ENCODE measurements around the gene VSTM2L.

VSTM2L gene

GRCh38 chr20:37925265-37926165 lies 22.6 kb downstream of the VSTM2L start:
- no peaks in the 10 kb centered on the region for H3K36me3 ChIP-seq
- no peak for DNase-seq
- peaks cover 2% of the 10 kb centered on the region; the same call in 1 of the 2 replicates for H3K4me1 ChIP-seq
- H3K9me3 ChIP-seq = no peaks in the 10 kb centered on the region
- no peak overlapping the region for H3K4me3 ChIP-seq (ENCODE audit: low read depth, low read length)
- TF ChIP-seq, protein P1, sequence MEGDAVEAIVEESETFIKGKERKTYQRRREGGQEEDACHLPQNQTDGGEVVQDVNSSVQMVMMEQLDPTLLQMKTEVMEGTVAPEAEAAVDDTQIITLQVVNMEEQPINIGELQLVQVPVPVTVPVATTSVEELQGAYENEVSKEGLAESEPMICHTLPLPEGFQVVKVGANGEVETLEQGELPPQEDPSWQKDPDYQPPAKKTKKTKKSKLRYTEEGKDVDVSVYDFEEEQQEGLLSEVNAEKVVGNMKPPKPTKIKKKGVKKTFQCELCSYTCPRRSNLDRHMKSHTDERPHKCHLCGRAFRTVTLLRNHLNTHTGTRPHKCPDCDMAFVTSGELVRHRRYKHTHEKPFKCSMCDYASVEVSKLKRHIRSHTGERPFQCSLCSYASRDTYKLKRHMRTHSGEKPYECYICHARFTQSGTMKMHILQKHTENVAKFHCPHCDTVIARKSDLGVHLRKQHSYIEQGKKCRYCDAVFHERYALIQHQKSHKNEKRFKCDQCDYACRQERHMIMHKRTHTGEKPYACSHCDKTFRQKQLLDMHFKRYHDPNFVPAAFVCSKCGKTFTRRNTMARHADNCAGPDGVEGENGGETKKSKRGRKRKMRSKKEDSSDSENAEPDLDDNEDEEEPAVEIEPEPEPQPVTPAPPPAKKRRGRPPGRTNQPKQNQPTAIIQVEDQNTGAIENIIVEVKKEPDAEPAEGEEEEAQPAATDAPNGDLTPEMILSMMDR (IDR thresholded peaks at IDR 0.05; ENCODE audit: low read depth, low read length) = no peak
- H3K27me3 ChIP-seq = no peaks in the 10 kb centered on the region

DNA sequence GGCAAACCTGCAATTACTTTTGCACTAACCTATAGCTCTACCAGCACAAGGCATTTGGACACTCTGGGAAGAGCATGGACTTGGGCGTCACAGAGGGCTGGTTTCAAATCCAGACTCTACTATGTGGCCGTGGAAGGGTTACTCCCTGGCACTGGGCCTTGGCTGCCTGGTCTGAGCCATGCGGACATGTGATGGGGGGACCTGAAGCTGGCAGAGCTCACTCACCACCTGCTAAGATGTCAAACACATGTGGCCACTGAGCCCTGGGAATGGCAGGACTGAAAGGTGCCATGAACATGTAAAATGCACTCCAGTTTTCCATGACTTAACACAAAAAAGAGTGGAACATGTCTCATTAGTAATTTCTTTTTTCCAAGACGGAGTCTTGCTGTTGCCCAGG lies 23.7 kb downstream of the VSTM2L start:
- no peaks in the 10 kb centered on the region for H3K36me3 ChIP-seq
- H3K27me3 ChIP-seq = no peaks in the 10 kb centered on the region
- no peak for DNase-seq
- H3K4me1 ChIP-seq = no peaks in the 10 kb centered on the region
- no peak overlapping the region for H3K4me3 ChIP-seq (ENCODE audit: low read depth, low read length)
- H3K9me3 ChIP-seq = no peaks in the 10 kb centered on the region
- TF ChIP-seq, protein P1 (IDR thresholded peaks at IDR 0.05; ENCODE audit: low read depth, low read length) = no peak

DNA sequence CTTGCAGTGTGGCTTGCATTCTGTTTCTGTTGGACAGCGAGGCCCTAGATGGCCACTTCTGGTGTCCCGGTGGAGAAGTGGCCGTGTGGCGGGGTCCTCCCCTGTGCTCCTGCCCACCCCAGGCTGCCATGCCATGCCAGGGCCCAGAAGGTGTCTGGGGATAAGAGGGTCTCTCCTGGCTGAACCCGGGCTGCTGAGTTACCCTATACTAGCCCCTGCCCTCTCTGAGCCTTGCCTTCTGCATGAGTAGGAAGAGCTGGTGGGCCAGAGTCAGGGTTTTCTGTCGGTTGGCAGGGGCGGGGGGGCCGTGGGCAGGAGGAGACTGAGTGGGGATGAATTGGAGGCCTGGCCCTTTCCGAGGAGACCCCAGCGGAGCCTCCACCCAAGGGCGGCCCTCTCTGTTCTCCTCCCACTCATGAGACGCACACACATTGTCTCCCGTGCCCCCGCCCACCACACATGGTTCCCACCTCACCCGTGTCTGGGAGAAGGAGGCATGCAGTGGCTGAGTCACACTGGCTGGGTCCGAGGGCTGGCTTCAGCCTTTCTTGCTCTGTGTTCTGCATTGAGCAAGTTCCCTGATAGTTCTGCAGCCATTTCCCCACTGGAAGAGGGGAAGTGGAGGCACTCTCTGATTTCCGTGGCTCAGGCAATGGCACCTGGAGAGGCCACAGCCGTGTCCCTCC lies 24.6 kb downstream of the VSTM2L start:
- no peaks in the 10 kb centered on the region for H3K4me1 ChIP-seq
- no peak overlapping the region for H3K4me3 ChIP-seq (ENCODE audit: low read depth, low read length)
- H3K36me3 ChIP-seq = no peaks in the 10 kb centered on the region
- TF ChIP-seq, protein P1 (IDR thresholded peaks at IDR 0.05; ENCODE audit: low read depth, low read length) = no peak
- H3K9me3 ChIP-seq = no peaks in the 10 kb centered on the region
- H3K27me3 ChIP-seq = no peaks in the 10 kb centered on the region
- DNase-seq = no peak

DNA sequence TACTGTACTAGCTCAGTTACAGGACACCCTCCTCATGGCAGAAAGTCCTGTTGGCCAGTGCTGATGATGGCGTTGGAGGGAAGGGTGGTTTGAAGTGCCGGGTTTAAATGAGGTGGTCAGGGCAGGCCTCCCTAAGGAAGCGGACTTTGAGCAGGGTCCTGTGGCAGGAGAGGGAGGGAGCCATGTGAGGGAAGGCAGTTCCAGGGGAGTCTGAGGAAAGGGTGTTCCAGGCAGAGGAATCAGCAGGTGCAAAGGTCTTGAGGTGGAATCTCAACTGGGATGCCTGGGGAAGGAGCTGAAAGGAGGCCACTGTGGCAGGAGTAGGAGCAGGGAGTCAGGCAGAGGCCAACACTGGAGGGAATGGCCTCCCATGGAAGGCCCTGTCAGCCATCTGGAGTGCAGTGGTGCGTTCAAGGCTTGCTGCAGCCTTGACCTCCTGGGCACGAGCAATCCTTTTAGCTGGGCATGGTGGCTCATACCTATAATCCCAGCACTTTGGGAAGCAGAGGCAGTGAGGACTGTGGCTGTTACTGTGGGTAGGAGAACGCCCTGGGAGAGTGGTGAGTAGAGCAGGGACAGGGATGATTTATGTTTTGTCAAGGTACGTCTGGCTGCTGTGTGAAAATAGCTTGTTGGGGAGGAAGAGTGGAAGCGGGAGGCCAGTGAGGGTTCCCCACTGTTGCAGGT lies 26.2 kb downstream of the VSTM2L start:
- DNase-seq = no peak
- Histone ChIP-seq H3K9me3 (no peaks in the 10 kb centered on the region), H3K27me3 (no peaks in the 10 kb centered on the region), H3K4me3 (ENCODE audit: low read depth, low read length) (no peak overlapping the region), H3K36me3 (no peaks in the 10 kb centered on the region), H3K4me1 (no peaks in the 10 kb centered on the region)
- TF ChIP-seq, protein P1 (IDR thresholded peaks at IDR 0.05; ENCODE audit: low read depth, low read length) = no peak

DNA sequence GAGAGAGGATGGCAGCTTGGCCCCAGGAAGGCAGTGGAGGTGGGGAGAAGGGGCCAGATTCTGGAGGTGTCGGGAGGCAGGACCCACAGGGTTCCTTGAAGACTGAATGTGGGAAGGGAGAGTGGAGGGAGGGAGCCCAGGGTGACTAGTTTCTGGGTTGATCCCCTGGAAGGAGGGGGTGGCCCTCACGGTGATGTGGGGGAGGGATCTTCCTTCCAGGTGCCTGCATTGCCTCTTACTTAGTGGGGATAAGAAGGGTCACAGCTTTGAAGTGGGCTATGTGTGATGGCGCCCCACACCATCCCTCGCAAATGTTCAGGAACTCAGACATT lies 26.7 kb downstream of the VSTM2L start:
- Histone ChIP-seq H3K27me3 (no peaks in the 10 kb centered on the region), H3K4me1 (peaks cover 2% of the 10 kb centered on the region; the same call in 1 of the 2 replicates), H3K36me3 (no peaks in the 10 kb centered on the region), H3K4me3 (ENCODE audit: low read depth, low read length) (no peak overlapping the region), H3K9me3 (no peaks in the 10 kb centered on the region)
- DNase-seq = no peak
- TF ChIP-seq, protein P1 (IDR thresholded peaks at IDR 0.05; ENCODE audit: low read depth, low read length) = no peak

All from BE2C (cell line).